ENCODE data around the gene FAH. TPM values are rescaled to one million over a fixed set of nuclear protein-coding genes. Genes with fewer than 3 reads are reported as not detected.

FAH gene
- total and polyA plus RNA-seq, 9 of the 15 experiments (the other 6 are each of a cell fraction or from before 2014, with no cell fraction given) = 66.8 to 310 (median 103) TPM

- Histone ChIP-seq H3K27me3 (ENCODE audit: control insufficient read depth in 2 of 2, insufficient read depth in 2 of 2, low read length in 2 of 2) (no peaks in the 10 kb centered on the region), H3K9me3 (replicated peaks; ENCODE audit: control insufficient read depth, insufficient read depth, low read depth, low read length) (no peaks in the 10 kb centered on the region), H3K36me3 (ENCODE audit: control insufficient read depth, insufficient read depth, low read length) (peaks cover 74% of the 10 kb centered on the region; the same call in 2 of the 3 replicates), H3K4me3 (no peak overlapping the region), H3K4me1 (replicated peaks in 1 of 2; ENCODE audit: control insufficient read depth in 2 of 2, insufficient read depth in 2 of 2, low read length in 2 of 2) (no peaks in the 10 kb centered on the region), H3K4me2 (ENCODE audit: insufficient read depth, low read length) (no peak overlapping the region), H3K9me1 (ENCODE audit: control insufficient read depth, insufficient read depth, low read length) (no peaks in the 10 kb centered on the region), H3K9ac (ENCODE audit: insufficient read depth in 1 of 2, low read depth in 2 of 2, low read length in 2 of 2) (peak overlapping the region in 1 of 2 experiments; percentile 20; a peak in 1 of 4 replicates), H2AFZ (ENCODE audit: low read depth, low read length) (no peak overlapping the region), H3K27ac (ENCODE audit: extremely low read depth, low read depth, low read length) (no peak overlapping the region), H4K20me1 (replicated peaks; ENCODE audit: control insufficient read depth, insufficient read depth, low read length) (no peaks in the 10 kb centered on the region), H3K79me2 (ENCODE audit: control insufficient read depth, insufficient read depth, low read length) (no peaks in the 10 kb centered on the region)
- no TSS peak for BruUV-seq (replicated peaks)
- ChIA-PET CTCF (ENCODE audit: low intra/inter-chr PET ratio) (no interaction called here), POLR2A (no interaction called here)
- no peak for ATAC-seq
- FAIRE-seq = no peak
- intact Hi-C loops (cut with micrococcal nuclease) = no loop called here
- DNase-seq (ENCODE audit: extremely low read depth in 1 of 4, low spot score in 3 of 4) = no peak
- WGBS (ENCODE audit: insufficient coverage, low coverage, missing lambda C conversion rate) = 97% methylated on average over 7 of the region's 7 CpGs
- TF ChIP-seq KLF13 (tag; IDR thresholded peaks at IDR 0.05; ENCODE audit: borderline replicate concordance, low read depth) (no peak), KLF16 (IDR thresholded peaks at IDR 0.05) (no peak), SREBF1 (IDR thresholded peaks at IDR 0.05; ENCODE audit: borderline replicate concordance, low read depth, low read length) (no peak), ZNF583 (CRISPR knock-in tag; IDR thresholded peaks at IDR 0.05) (no peak), ETS1 (conservative IDR thresholded peaks at IDR 0.05; ENCODE audit: control insufficient read depth, low read depth, low read length) (no peak), ZNF696 (CRISPR knock-in tag; conservative IDR thresholded peaks at IDR 0.05) (no peak), GATAD2B (IDR thresholded peaks at IDR 0.05; ENCODE audit: borderline replicate concordance) (no peak), CREM (IDR thresholded peaks at IDR 0.05; ENCODE audit: low read depth) (no peak), ILF3 (IDR thresholded peaks at IDR 0.05; ENCODE audit: borderline replicate concordance) (no peak), E2F8 (IDR thresholded peaks at IDR 0.05; ENCODE audit: low read depth, partially characterized antibody) (no peak), TCFL5 (CRISPR knock-in tag; conservative IDR thresholded peaks at IDR 0.05) (no peak), HES1 (IDR thresholded peaks at IDR 0.05; ENCODE audit: low read depth) (no peak), PHF20 (IDR thresholded peaks at IDR 0.05; ENCODE audit: partially characterized antibody) (no peak), PTBP1 (IDR thresholded peaks at IDR 0.05; ENCODE audit: low read depth, low read length) (no peak)
- in situ Hi-C loops (cut with MboI) = no loop called here
Measured at GRCh38 chr15:80186066-80186465, 33.3 kb downstream of the FAH start.

Measured in K562 (cell line).